MV-4-11 (cell line): ENCODE results near the gene CTSK.
A peak's percentile ranks its signal among the peaks of the same experiment; 100 is the strongest.

Experiments used
- DNase-seq: peaks from one replicate; lab custom pipeline; 2025; lab: John Stamatoyannopoulos, UW

CTSK gene

GRCh38 chr1:150760013-150760412, 48.0 kb downstream of the CTSK start:
- peak; percentile 65 for DNase-seq

GRCh38 chr1:150753416-150753815, 54.6 kb downstream of the CTSK start:
- DNase-seq = no peak

GRCh38 chr1:150751443-150751842, 56.6 kb downstream of the CTSK start:
- DNase-seq = no peak

GRCh38 chr1:150749720-150750311, 58.2 kb downstream of the CTSK start:
- DNase-seq = no peak

- DNase-seq = no peak
Measured at GRCh38 chr1:150748878-150749719, 59.0 kb downstream of the CTSK start.
